Lower lobe of right lung (tissue), 2 donors: ENCODE results near the gene TRAIP. TPM values are rescaled to one million over a fixed set of nuclear protein-coding genes. Genes with fewer than 3 reads are reported as not detected.
"Not testable (repeated sequence)": the region's sequence is repeated elsewhere in the genome, so short reads cannot be mapped to it uniquely, and the experiment has no call there.

Experiments
- ATAC-seq, 2 donors: fragments of 200-7000 bp; cut with Tn5 transposase; one replicate each; pipeline ENCODE4 v1.9.1; 2020 to 2022; ENCODE audit warnings: mild to moderate bottlenecking in 2 of 2, moderate library complexity in 2 of 2
- DNase-seq: peaks from one replicate; pipeline ENCODE4 v3.0.0-alpha.2; 2020
- H3K27ac ChIP-seq: fragments of 200-600 bp; one replicate; pipeline ENCODE4 v1.8.0; 2022
- H3K27me3 ChIP-seq: fragments of 200-600 bp; one replicate; pipeline ENCODE4 v1.8.0; 2022; ENCODE audit warnings: low read depth
- H3K36me3 ChIP-seq: fragments of 200-600 bp; one replicate; pipeline ENCODE4 v1.8.0; 2022; ENCODE audit warnings: mild to moderate bottlenecking
- H3K4me1 ChIP-seq: fragments of 200-600 bp; one replicate; pipeline ENCODE4 v1.8.0; 2022
- H3K4me3 ChIP-seq: fragments of 200-600 bp; one replicate; pipeline ENCODE4 v1.8.0; 2022; ENCODE audit warnings: mild to moderate bottlenecking
- H3K9me3 ChIP-seq: fragments of 200-600 bp; one replicate; pipeline ENCODE4 v1.8.0; 2022
- intact Hi-C: fragments of 100-400 bp; cut with DNase I; formaldehyde crosslinking; loops from one replicate; pipeline ENCODE4 v1.11.0; 2022
- long read RNA-seq: library from polyadenylated mRNA; unstranded; transcript quantifications from one replicate; pipeline ENCODE4 v2.0.0, GENCODE V29; 2021
- total RNA-seq: library from RNA; stranded (reverse); fragmentation: NEBNext Ultra II Directional; extraction: Animal tissue kit (Norgen Biotek cat#: 25700); gene quantifications from one replicate; pipeline ENCODE4 v1.2.1, GENCODE V29; 2021
- TF ChIP-seq, protein P1 (sequence below): fragments of 200-600 bp; IDR thresholded peaks from one replicate; pipeline ENCODE4 v1.8.0; 2022; ENCODE audit warnings: antibody characterized with exemption, mild to moderate bottlenecking
- donor health status: DM: no; HTN: yes; CAD: no; lungs with severe emphysema.

TRAIP gene, protein sequence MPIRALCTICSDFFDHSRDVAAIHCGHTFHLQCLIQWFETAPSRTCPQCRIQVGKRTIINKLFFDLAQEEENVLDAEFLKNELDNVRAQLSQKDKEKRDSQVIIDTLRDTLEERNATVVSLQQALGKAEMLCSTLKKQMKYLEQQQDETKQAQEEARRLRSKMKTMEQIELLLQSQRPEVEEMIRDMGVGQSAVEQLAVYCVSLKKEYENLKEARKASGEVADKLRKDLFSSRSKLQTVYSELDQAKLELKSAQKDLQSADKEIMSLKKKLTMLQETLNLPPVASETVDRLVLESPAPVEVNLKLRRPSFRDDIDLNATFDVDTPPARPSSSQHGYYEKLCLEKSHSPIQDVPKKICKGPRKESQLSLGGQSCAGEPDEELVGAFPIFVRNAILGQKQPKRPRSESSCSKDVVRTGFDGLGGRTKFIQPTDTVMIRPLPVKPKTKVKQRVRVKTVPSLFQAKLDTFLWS
- total RNA-seq, result 3.0 TPM
- long read RNA-seq, partial matches to known transcripts, result 0 of 2 reads
- long read RNA-seq, other reads (novel, unspliced or antisense), result 0 of 2 reads

DNA sequence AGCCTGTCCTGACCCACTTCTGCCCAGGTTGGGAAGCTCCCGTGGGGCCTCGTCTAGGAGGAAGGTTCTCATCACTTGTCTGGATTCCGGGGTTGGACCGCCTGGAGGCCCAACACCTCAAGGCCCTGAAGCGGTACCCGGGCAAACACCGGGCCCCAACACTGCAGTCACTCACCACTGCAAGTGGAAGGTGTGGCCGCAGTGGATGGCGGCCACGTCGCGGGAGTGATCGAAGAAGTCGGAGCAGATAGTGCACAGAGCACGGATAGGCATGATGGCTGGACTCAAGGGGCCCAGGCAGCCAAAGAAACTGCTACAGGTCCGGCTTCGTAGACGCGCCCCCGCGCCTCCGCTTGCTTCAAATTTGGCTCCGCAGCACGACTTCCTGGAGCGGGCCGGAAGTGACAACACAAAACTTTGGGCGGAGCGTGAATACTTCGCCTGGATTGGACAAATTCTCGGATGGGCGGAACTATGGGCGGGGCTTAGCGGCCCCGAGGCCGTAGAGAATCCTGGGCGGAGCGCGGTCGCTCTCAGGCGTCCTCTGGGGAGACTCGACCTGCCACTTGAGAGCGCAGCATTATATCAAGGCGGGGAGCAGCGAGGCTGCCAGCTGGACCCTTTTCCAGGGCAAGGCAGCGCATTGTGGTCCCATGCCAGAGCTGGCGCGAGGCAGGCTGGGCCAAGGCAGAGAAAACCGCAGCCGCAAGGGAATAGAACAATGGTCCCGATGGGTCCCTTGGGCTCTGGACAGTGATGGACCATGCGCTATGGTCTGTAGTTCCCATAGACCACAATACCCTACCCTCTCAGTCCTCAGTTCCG is at the start of gene TRAIP:
TRAIP (minus strand) TSS at position 384 of the 825 bp plus-strand sequence; CDS start at position 273, 111 bp downstream.
- Histone ChIP-seq H3K27me3 (no peaks in the 10 kb centered on the region), H3K4me3 (peak within 1 kb of the TSS; percentile 67), H3K36me3 (no peaks in the 10 kb centered on the region), H3K27ac (peak within 1 kb of the TSS; percentile 78), H3K9me3 (no peaks in the 10 kb centered on the region), H3K4me1 (peaks cover 8% of the 10 kb centered on the region)
- ATAC-seq (peak; percentile 98 to 100), DNase-seq (peak; percentile 92)
- TF ChIP-seq, protein P1, sequence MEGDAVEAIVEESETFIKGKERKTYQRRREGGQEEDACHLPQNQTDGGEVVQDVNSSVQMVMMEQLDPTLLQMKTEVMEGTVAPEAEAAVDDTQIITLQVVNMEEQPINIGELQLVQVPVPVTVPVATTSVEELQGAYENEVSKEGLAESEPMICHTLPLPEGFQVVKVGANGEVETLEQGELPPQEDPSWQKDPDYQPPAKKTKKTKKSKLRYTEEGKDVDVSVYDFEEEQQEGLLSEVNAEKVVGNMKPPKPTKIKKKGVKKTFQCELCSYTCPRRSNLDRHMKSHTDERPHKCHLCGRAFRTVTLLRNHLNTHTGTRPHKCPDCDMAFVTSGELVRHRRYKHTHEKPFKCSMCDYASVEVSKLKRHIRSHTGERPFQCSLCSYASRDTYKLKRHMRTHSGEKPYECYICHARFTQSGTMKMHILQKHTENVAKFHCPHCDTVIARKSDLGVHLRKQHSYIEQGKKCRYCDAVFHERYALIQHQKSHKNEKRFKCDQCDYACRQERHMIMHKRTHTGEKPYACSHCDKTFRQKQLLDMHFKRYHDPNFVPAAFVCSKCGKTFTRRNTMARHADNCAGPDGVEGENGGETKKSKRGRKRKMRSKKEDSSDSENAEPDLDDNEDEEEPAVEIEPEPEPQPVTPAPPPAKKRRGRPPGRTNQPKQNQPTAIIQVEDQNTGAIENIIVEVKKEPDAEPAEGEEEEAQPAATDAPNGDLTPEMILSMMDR, result no peak
- intact Hi-C loops, result no loop called here

DNA sequence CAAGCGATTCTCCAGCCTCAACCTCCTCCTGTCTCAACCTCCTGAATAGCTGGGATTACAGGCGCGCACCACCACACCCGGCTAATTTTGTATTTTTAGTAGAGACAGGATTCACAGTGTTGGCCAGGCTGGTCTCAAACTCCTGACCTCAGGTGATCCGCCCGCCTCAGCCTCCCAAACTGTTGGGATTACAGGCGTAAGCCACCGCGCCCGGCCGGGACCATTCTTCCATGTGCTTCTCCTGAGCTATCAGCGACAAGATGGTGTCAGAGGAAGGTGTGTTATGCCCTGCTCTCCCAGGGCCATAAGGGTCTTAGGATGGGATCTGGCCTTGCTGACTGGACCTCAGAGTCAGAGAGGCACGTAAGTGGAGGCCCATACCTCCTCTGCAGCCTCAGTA is 48.1 kb upstream of the TRAIP start:
- Histone ChIP-seq H3K4me1 (peaks cover 67% of the 10 kb centered on the region), H3K4me3 (peak overlapping the region; percentile 63)

DNA sequence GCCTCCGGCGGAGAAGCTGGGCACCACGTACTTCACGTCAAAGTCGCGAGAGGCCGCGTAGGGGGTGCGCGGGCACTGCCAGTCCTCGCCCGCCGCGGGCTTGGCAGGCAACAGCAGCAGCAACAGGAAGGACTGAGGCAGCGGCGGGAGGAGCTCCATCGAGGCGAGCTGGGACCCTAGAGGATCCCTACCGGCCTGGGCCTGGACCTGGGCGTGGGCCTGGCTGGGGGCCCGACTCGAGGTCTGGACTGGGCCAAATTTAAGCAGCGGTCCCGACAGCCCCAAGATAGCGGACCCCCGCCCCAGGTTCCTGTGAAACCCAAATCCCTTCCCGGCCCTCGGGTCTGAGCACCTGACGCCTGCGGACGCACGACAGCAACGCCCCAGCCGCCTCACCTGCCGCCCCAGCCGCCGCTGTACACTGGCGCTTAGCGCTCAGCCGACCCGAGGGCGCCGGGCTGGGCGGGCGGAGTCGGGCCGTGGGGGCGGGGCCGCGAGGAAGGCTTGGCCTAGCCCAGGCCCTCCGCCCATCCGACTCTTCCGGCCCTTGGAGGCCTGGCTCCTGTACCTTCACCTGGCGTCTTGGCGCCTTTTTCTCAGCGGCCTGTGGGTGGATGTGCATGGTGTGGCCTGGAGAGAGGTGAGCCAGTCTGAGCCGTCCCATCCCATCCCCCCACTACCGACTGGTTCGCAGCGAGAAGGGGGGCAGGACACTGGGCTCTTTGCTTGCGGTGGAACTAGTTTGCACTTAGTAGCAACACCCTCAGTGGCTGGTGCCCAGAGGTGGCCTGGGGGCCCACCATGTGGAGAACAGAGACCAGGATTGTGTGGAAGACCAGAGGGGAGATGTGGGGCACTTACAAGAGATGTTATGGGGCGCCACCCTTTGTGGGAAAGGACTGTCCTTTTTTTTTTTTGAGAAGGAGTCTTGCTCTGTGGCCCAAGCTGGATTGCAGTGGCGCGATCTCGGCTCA is 47.4 kb upstream of the TRAIP start, which contains the start of gene MST1R:
MST1R (minus strand) TSS at position 423 of the 974 bp plus-strand sequence; CDS start at position 159, 264 bp downstream.
- DNase-seq (peak; percentile 92), ATAC-seq (peak; percentile 89 to 91)
- intact Hi-C loops, result no loop called here
- TF ChIP-seq, protein P1, result no peak
- Histone ChIP-seq H3K4me1 (peaks cover 67% of the 10 kb centered on the region), H3K27ac (peak within 1 kb of the TSS; percentile 81), H3K9me3 (no peaks in the 10 kb centered on the region), H3K27me3 (no peaks in the 10 kb centered on the region), H3K4me3 (peak within 1 kb of the TSS; percentile 63), H3K36me3 (peaks cover 5% of the 10 kb centered on the region)

More for the DNA sequence above, 48.1 kb upstream of the TRAIP start:
- H3K9me3 ChIP-seq, H3K36me3 ChIP-seq, H3K27me3 ChIP-seq, intact Hi-C loops, DNase-seq, ATAC-seq: not testable (repeated sequence)
- peak overlapping the region; percentile 81 for H3K27ac ChIP-seq

DNA sequence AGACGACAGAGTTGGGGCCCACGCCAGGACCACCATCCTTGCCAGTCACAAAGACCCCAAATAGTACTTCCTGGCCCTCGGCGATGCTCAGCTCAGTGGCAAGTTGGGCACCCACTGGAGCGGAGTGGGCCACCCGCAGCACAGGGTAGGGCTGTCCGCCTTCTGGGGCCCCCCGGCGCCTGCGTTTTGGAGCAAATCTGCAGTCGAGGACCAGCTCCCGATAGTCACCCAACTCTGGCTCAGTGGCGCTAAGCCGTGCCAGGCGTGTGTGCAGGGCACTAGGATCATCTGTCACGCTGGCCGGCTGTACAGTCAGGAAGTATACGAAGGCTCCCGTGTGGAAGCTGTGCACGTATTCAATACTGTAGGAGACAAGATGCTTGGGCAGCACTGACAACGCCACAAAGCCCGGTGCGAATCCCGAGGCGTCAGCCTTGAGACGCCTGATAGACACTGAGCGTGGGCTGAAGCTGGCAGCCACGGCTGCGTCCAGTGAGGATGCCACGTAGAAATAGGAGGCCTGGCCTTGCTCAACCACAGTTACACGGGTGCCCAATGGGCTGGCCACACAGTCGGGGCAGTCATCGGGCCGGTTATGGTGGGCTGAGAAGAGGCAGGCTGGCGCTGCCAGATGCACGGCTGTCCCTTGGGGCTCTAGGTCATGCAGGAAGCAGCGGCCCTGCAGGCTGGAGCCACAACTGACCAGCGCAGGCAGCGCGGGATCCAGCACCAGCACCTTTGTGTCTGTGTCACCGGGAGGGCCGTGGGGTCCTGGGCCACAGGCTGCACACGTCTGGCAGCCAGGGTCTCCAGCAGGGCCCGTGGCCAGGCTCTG is 46.4 kb upstream of the TRAIP start:
- Histone ChIP-seq H3K4me1 (peaks cover 67% of the 10 kb centered on the region), H3K27me3 (no peaks in the 10 kb centered on the region)

More for the DNA sequence above, 46.4 kb upstream of the TRAIP start:
- DNase-seq, result no peak
- intact Hi-C loops, result no loop called here
- ATAC-seq, result no peak
- Histone ChIP-seq H3K27ac (peak overlapping the region; percentile 81), H3K9me3 (no peaks in the 10 kb centered on the region), H3K36me3 (peaks cover 12% of the 10 kb centered on the region), H3K4me3 (peak overlapping the region; percentile 63)
- TF ChIP-seq, protein P1, result no peak
